ENCODE data around the gene PYGM. TPM values are rescaled to one million over a fixed set of nuclear protein-coding genes. Genes with fewer than 3 reads are reported as not detected.

The PYGM gene
- 3.2 and 4.8 TPM in 2 replicates for total RNA-seq

DNA sequence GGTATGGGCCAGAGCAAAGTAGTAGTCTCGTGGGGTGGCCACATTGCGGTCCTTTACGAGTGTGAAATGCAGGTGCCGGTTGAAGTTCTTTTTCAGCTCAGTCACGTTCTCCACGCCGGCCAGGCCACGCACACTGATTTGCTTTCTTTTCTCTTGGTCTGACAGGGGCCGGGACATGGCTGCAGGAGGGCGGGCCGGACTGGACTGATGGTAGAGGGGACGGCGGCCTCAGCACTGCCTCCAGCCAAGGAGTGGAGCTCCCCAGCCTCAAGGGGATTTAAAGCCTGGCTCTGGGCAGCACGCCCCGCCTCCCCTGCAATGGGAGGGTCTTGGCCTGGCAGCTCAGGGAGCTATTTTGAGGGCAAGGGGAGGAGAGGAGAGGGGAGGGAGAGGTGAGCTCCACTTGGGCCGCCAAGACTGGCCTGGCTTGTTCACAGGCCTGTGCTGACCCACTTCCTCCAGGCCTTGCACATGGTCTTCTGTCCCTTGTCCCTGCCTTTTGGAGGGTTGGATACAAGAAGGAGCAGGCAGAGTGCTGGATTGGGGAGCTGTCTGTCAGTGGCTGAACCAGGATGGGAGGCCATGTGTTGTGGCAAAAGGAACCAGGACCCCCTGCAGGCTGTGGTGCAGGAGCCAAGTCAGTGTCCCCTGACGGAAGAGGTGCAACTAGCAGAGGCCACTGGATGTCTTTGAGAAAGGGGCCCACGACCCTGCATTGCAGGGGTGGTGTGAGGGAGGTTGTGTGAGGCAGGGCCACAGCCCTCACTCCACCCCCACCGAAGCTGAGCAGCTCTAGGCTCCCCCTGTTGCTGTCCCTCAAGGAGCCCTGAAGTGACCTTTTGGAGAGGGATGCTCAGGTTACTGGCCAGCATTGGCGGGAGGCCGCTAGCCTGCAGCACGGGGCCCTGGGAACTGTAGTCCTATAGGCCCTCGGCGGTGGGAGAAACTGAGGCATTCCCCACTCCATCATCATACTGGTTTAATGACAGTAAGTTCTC lies at the start of gene PYGM:
Gene PYGM (minus strand): TSS at position 253 of the 998 bp plus-strand sequence. CDS start 76 bp downstream, at position 177.
- Mint-ChIP-seq H3K4me1 (peaks cover 63% of the 10 kb centered on the region), H3K36me3 (ENCODE audit: low read depth) (peaks cover 37% of the 10 kb centered on the region), H3K27me3 (no peaks in the 10 kb centered on the region), H3K4me3 (no peak within 1 kb of the TSS), H3K9me3 (no peaks in the 10 kb centered on the region), H3K27ac (peak within 1 kb of the TSS; percentile 85)
- CTCF ChIA-PET: interaction anchor here (0.7 to 1.1 kb wide), 2 partner anchors 14 to 16 kb away, joined by 3 to 5 read pairs; partner anchors contain the start of gene RASGRP2
- no peak for TF ChIP-seq CTCF (IDR thresholded peaks at IDR 0.05)
- POLR2A ChIA-PET: interaction anchor here (1.0 to 7.7 kb wide), 5 partner anchors 10 to 20 kb away, joined by 3 to 158 read pairs (median 21); partner anchors contain the start of genes RASGRP2 and SF1
- no peak for ATAC-seq (ENCODE audit: low read depth)
- DNase-seq: no peak
- intact Hi-C loops (cut with micrococcal nuclease): no loop called here

GRCh38 chr11:64805481-64805880 lies 45.7 kb upstream of the PYGM start:
- ATAC-seq (ENCODE audit: low read depth) (no peak), DNase-seq (no peak)
- peaks cover 34% of the 10 kb centered on the region for H3K36me3 Mint-ChIP-seq (ENCODE audit: low read depth)
- no peaks in the 10 kb centered on the region for H3K9me3 Mint-ChIP-seq
- no peak overlapping the region for H3K4me3 Mint-ChIP-seq
- no peak overlapping the region for H3K27ac Mint-ChIP-seq
- H3K27me3 Mint-ChIP-seq: no peaks in the 10 kb centered on the region
- peaks cover 46% of the 10 kb centered on the region for H3K4me1 Mint-ChIP-seq
- ChIA-PET CTCF (no interaction called here), POLR2A (no interaction called here)
- intact Hi-C loops (cut with micrococcal nuclease): no loop called here
- no peak for TF ChIP-seq CTCF (IDR thresholded peaks at IDR 0.05)

DNA sequence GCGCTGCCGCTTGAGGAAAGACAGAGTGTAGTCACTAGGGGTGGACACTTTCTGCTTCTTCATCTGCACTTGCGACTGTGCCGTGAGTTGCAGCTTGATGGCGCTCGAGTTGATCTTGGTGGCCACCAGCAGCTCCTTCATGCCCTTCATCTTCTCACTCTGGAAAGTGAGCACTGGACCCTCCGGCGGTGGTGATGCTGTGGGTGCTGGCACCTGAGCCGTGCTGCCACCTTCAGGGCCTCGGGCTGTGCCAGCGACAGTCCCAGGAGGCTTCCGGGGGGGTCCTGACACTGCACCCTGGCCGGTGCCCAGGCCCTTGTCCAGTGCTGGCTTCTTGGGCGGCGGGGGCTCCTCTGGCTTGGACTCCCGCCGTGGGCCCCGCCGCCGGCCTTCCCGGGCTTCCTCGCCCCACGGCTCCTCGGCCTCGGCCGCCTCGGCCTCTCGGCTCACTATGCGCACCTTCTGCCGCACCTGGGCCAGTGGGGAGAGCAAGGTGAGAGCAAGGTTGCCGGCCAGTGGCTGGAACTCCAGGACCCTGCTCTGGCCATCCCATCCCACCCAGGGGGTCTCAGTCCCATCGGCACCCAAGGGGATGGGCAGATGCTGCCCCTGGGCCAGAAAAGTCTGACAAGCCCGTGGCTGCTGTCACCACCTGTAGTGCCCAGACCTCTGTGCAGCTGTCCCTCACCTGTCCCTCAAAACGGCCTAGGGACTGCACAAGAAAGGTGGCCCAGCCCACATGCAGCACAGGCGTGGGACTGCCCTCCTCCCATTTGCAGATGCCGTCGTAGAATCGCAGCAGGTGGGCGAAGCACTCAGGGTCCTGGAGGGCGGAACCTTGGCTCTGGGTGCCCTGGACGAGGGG lies 44.8 kb upstream of the PYGM start:
- no peak overlapping the region for H3K27ac Mint-ChIP-seq

GRCh38 chr11:64803846-64804345 lies 44.1 kb upstream of the PYGM start:
- no peaks in the 10 kb centered on the region for H3K27me3 Mint-ChIP-seq
- intact Hi-C loops (cut with micrococcal nuclease): loop anchor here (1.0 to 5.0 kb wide), 4 partner anchors 47 to 208 kb away; partner anchors contain the start of gene ARL2
- DNase-seq (no peak), ATAC-seq (ENCODE audit: low read depth) (no peak)
- CTCF ChIA-PET: interaction anchor here (5.1 kb wide), 1 partner anchor 17 kb away, joined by 29 read pairs; no protein-coding TSS in a partner anchor
- peaks cover 40% of the 10 kb centered on the region for H3K36me3 Mint-ChIP-seq (ENCODE audit: low read depth)
- H3K9me3 Mint-ChIP-seq: no peaks in the 10 kb centered on the region
- TF ChIP-seq CTCF (IDR thresholded peaks at IDR 0.05): no peak
- H3K4me3 Mint-ChIP-seq: peak overlapping the region; percentile 87
- H3K27ac Mint-ChIP-seq: peak overlapping the region; percentile 86
- POLR2A ChIA-PET: interaction anchor here (0.9 to 7.1 kb wide), 6 partner anchors 25 to 308 kb away, joined by 3 to 86 read pairs (median 10); partner anchors contain the start of genes RASGRP2, SF1 and TM7SF2
- H3K4me1 Mint-ChIP-seq: peaks cover 50% of the 10 kb centered on the region

More for the DNA sequence above, 44.8 kb upstream of the PYGM start:
- no peaks in the 10 kb centered on the region for H3K27me3 Mint-ChIP-seq
- peak overlapping the region; percentile 87 for H3K4me3 Mint-ChIP-seq
- DNase-seq (no peak), ATAC-seq (ENCODE audit: low read depth) (no peak)
- POLR2A ChIA-PET: interaction anchor here (1.0 to 7.1 kb wide), 4 partner anchors 26 to 60 kb away, joined by 3 to 86 read pairs (median 18); partner anchors contain the start of genes RASGRP2 and SF1
- TF ChIP-seq CTCF (IDR thresholded peaks at IDR 0.05): no peak
- intact Hi-C loops (cut with micrococcal nuclease): loop anchor here (5.0 kb wide), 1 partner anchor 208 kb away; the partner anchor contains the start of gene ARL2
- no peaks in the 10 kb centered on the region for H3K9me3 Mint-ChIP-seq
- peaks cover 35% of the 10 kb centered on the region for H3K36me3 Mint-ChIP-seq (ENCODE audit: low read depth)
- CTCF ChIA-PET: interaction anchor here (5.1 kb wide), 1 partner anchor 18 kb away, joined by 29 read pairs; no protein-coding TSS in a partner anchor
- H3K4me1 Mint-ChIP-seq: peaks cover 49% of the 10 kb centered on the region

Measured in activated B cell treated with CpG ODN at 0.5 μM for 24 hours (primary cell).